Activated CD4-positive, alpha-beta T cell treated with anti-CD3 and anti-CD28 coated beads, Interleukin-2, amount 50 U/mL, for 16 hours (primary cell): Measurements from ENCODE around the gene PDLIM7.

Experiments
- DNase-seq: peaks from one replicate; pipeline ENCODE4 v3.0.0-alpha.2; 2020

PDLIM7 gene

GRCh38 chr5:177504086-177505056 is 7.0 kb upstream of the PDLIM7 start:
- DNase-seq, result no peak

- DNase-seq, result no peak
These were observed 6.1 kb upstream of the PDLIM7 start for GRCh38 chr5:177503351-177504085.

- no peak for DNase-seq
These were observed 5.5 kb upstream of the PDLIM7 start for GRCh38 chr5:177502886-177503285.

- DNase-seq, result no peak
These were observed 4.7 kb upstream of the PDLIM7 start for GRCh38 chr5:177501874-177502678.

- peak; percentile 81 for DNase-seq
These were observed 3.5 kb upstream of the PDLIM7 start for GRCh38 chr5:177500685-177501522.

- no peak for DNase-seq
These were observed 2.4 kb upstream of the PDLIM7 start for GRCh38 chr5:177499842-177500241.

- no peak for DNase-seq
These were observed 796 bp upstream of the PDLIM7 start for GRCh38 chr5:177498013-177498787.

GRCh38 chr5:177496727-177497291 is 595 bp downstream of the PDLIM7 start:
- DNase-seq, result no peak

GRCh38 chr5:177496070-177496726 is 1.2 kb downstream of the PDLIM7 start:
- DNase-seq, result no peak

GRCh38 chr5:177495243-177496060 is 2.0 kb downstream of the PDLIM7 start:
- no peak for DNase-seq

- peak; percentile 48 for DNase-seq
These were observed 2.8 kb downstream of the PDLIM7 start for GRCh38 chr5:177494346-177495195.

- no peak for DNase-seq
These were observed 3.5 kb downstream of the PDLIM7 start for GRCh38 chr5:177493795-177494345.

- no peak for DNase-seq
These were observed 4.6 kb downstream of the PDLIM7 start for GRCh38 chr5:177492841-177493240.

- DNase-seq, result no peak
These were observed 5.2 kb downstream of the PDLIM7 start for GRCh38 chr5:177491983-177492746.

GRCh38 chr5:177491429-177491945 is 5.9 kb downstream of the PDLIM7 start:
- peak; percentile 44 for DNase-seq

- no peak for DNase-seq
These were observed 6.4 kb downstream of the PDLIM7 start for GRCh38 chr5:177490992-177491391.
